ENCODE results near the gene PUM1.

PUM1 gene

GRCh38 chr1:30982937-30983336 lies 82.6 kb downstream of the PUM1 start:
- TF ChIP-seq SIN3A (IDR thresholded peaks at IDR 0.05; ENCODE audit: borderline replicate concordance, insufficient read depth, low read length) (no peak), POLR2AphosphoS5 (IDR thresholded peaks at IDR 0.05; ENCODE audit: low read depth, low read length) (no peak), REST (IDR thresholded peaks at IDR 0.05; ENCODE audit: insufficient read depth in 1 of 2, low read depth in 2 of 2, low read length in 2 of 2) (no peak), FOXP2 (optimal IDR thresholded peaks at IDR 0.05; ENCODE audit: borderline replicate concordance, extremely low read depth, extremely low read length, insufficient read depth) (no peak)

GRCh38 chr1:30982431-30982830 lies 83.1 kb downstream of the PUM1 start:
- TF ChIP-seq SIN3A (IDR thresholded peaks at IDR 0.05; ENCODE audit: borderline replicate concordance, insufficient read depth, low read length) (no peak), TAF1 (IDR thresholded peaks at IDR 0.05; ENCODE audit: borderline replicate concordance, insufficient read depth, low read length) (no peak), FOXP2 (optimal IDR thresholded peaks at IDR 0.05; ENCODE audit: borderline replicate concordance, extremely low read depth, extremely low read length, insufficient read depth) (no peak), REST (IDR thresholded peaks at IDR 0.05; ENCODE audit: insufficient read depth in 1 of 2, low read depth in 2 of 2, low read length in 2 of 2) (no peak), POLR2AphosphoS5 (IDR thresholded peaks at IDR 0.05; ENCODE audit: low read depth, low read length) (no peak)

- TF ChIP-seq REST (IDR thresholded peaks at IDR 0.05; ENCODE audit: insufficient read depth in 1 of 2, low read depth in 2 of 2, low read length in 2 of 2) (0 out of 4 replicates have a peak, but pooled peaks of 1 of the 2 experiments have one; percentile 47), TAF1 (IDR thresholded peaks at IDR 0.05; ENCODE audit: borderline replicate concordance, insufficient read depth, low read length) (no peak)
These were observed 84.3 kb downstream of the PUM1 start for GRCh38 chr1:30981172-30981571.

- no peak for TF ChIP-seq REST (IDR thresholded peaks at IDR 0.05; ENCODE audit: insufficient read depth in 1 of 2, low read depth in 2 of 2, low read length in 2 of 2)
- TF ChIP-seq POLR2AphosphoS5 (IDR thresholded peaks at IDR 0.05; ENCODE audit: low read depth, low read length): no peak
- TF ChIP-seq FOXP2 (optimal IDR thresholded peaks at IDR 0.05; ENCODE audit: borderline replicate concordance, extremely low read depth, extremely low read length, insufficient read depth): no peak
- no peak for TF ChIP-seq SIN3A (IDR thresholded peaks at IDR 0.05; ENCODE audit: borderline replicate concordance, insufficient read depth, low read length)
- no peak for TF ChIP-seq TAF1 (IDR thresholded peaks at IDR 0.05; ENCODE audit: borderline replicate concordance, insufficient read depth, low read length)
These were observed 88.0 kb downstream of the PUM1 start for GRCh38 chr1:30977511-30977910.

- TF ChIP-seq FOXP2 (optimal IDR thresholded peaks at IDR 0.05; ENCODE audit: borderline replicate concordance, extremely low read depth, extremely low read length, insufficient read depth): no peak
- TF ChIP-seq TAF1 (IDR thresholded peaks at IDR 0.05; ENCODE audit: borderline replicate concordance, insufficient read depth, low read length): no peak
- no peak for TF ChIP-seq SIN3A (IDR thresholded peaks at IDR 0.05; ENCODE audit: borderline replicate concordance, insufficient read depth, low read length)
- TF ChIP-seq POLR2AphosphoS5 (IDR thresholded peaks at IDR 0.05; ENCODE audit: low read depth, low read length): no peak
- TF ChIP-seq REST (IDR thresholded peaks at IDR 0.05; ENCODE audit: insufficient read depth in 1 of 2, low read depth in 2 of 2, low read length in 2 of 2): no peak
These were observed 88.4 kb downstream of the PUM1 start for GRCh38 chr1:30977105-30977504.

Measured in PFSK-1 (cell line).